GM19035 (cell line): ENCODE results near the gene EIF4G3.
"Not testable (repeated sequence)": the region's sequence is repeated elsewhere in the genome, so short reads cannot be mapped to it uniquely, and the experiment has no call there.

Source experiments
- ATAC-seq: cut with Tn5 transposase; IDR thresholded peaks from one replicate; pipeline ENCODE4 v1.9.1; 2021; ENCODE audit not compliant: unreplicated experiment

The EIF4G3 gene

GRCh38 chr1:21034725-21035628 lies 141.7 kb downstream of the EIF4G3 start:
- ATAC-seq: no peak

- no peak for ATAC-seq
These were observed 144.0 kb downstream of the EIF4G3 start for GRCh38 chr1:21032741-21033140.

GRCh38 chr1:21030181-21030580 lies 146.5 kb downstream of the EIF4G3 start:
- ATAC-seq: no peak

GRCh38 chr1:21028520-21029145 lies 148.1 kb downstream of the EIF4G3 start:
- ATAC-seq: no peak

- no peak for ATAC-seq
These were observed 148.9 kb downstream of the EIF4G3 start for GRCh38 chr1:21027805-21028204.

- ATAC-seq: no peak
These were observed 151.8 kb downstream of the EIF4G3 start for GRCh38 chr1:21024918-21025317.

GRCh38 chr1:21024136-21024896 lies 152.4 kb downstream of the EIF4G3 start:
- not testable (repeated sequence) for ATAC-seq

- peak; percentile 87 for ATAC-seq
These were observed 154.2 kb downstream of the EIF4G3 start for GRCh38 chr1:21022279-21023040.

- no peak for ATAC-seq
These were observed 155.4 kb downstream of the EIF4G3 start for GRCh38 chr1:21021311-21021710.

GRCh38 chr1:21020151-21020550 lies 156.5 kb downstream of the EIF4G3 start:
- no peak for ATAC-seq

GRCh38 chr1:21018673-21019072 lies 158.0 kb downstream of the EIF4G3 start:
- no peak for ATAC-seq

- no peak for ATAC-seq
These were observed 163.2 kb downstream of the EIF4G3 start for GRCh38 chr1:21013510-21013909.

- no peak for ATAC-seq
These were observed 163.8 kb downstream of the EIF4G3 start for GRCh38 chr1:21012937-21013336.

- no peak for ATAC-seq
These were observed 168.8 kb downstream of the EIF4G3 start for GRCh38 chr1:21007876-21008275.

GRCh38 chr1:21005466-21006239 lies 171.0 kb downstream of the EIF4G3 start:
- no peak for ATAC-seq

GRCh38 chr1:21003281-21004045 lies 173.2 kb downstream of the EIF4G3 start:
- no peak for ATAC-seq

GRCh38 chr1:21001042-21001441 lies 175.7 kb downstream of the EIF4G3 start:
- no peak for ATAC-seq

- no peak for ATAC-seq
These were observed 176.5 kb downstream of the EIF4G3 start for GRCh38 chr1:21000245-21000594.

- ATAC-seq: no peak
These were observed 177.0 kb downstream of the EIF4G3 start for GRCh38 chr1:20999525-21000244.
